Choroid plexus epithelial cell (primary cell): ENCODE measurements around the gene ATOH8.

Experiments
- DNase-seq: peaks from one replicate; pipeline ENCODE4 v3.0.0-alpha.2; 2010; ENCODE audit warnings: low read depth
- H3K4me3 ChIP-seq: 2 replicates; pipeline ENCODE4 v1.5.1; 2011; ENCODE audit warnings: low read depth, mild to moderate bottlenecking, control low read depth, low read length, moderate library complexity
- CTCF ChIP-seq: conservative IDR thresholded peaks from 2 replicates; pipeline ENCODE4 v1.5.1; 2011; ENCODE audit warnings: low read depth, mild to moderate bottlenecking, control low read depth, inconsistent platforms, low read length, moderate library complexity

Gene ATOH8

DNA sequence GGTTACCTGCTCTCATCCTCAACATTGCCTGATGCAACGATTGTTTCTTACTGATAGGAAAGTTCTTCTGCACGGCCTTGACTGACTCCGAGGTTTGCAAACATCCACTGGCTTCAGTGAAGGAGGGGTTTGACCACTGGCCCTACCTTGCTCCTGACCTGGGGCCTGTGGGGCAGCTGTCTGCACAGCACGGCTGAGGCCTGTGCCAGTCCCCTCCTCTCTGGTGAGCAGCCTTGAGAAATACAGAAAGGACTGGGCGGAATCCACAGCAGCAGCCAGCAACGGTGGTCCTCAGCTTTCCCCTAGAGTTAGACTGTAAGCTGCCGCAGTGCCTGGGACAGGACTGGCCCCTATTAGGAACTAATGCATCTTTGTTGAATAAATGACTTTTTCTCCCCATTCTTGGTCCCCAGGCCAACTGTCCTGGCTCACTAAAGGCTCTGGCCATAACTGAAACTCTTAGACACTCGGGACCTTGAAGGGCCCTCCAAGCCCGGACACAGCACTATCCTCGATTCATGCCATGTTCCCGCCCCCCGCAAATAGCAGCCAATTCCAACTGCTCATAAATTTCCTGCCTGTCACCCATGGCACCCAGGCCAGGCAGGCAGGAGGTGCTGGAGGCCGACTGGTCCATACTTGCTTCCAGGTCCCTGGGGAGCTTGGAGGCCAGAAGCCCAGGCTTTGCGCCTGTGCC is 26.7 kb downstream of the ATOH8 start:
- DNase-seq = no peak
- H3K4me3 ChIP-seq = no peak overlapping the region
- no peak for TF ChIP-seq CTCF

GRCh38 chr2:85781013-85781332 is 27.2 kb downstream of the ATOH8 start:
- no peak for DNase-seq
- H3K4me3 ChIP-seq = no peak overlapping the region
- TF ChIP-seq CTCF = no peak

GRCh38 chr2:85783796-85784195 is 30.0 kb downstream of the ATOH8 start:
- TF ChIP-seq CTCF = no peak
- H3K4me3 ChIP-seq = no peak overlapping the region
- DNase-seq = no peak

DNA sequence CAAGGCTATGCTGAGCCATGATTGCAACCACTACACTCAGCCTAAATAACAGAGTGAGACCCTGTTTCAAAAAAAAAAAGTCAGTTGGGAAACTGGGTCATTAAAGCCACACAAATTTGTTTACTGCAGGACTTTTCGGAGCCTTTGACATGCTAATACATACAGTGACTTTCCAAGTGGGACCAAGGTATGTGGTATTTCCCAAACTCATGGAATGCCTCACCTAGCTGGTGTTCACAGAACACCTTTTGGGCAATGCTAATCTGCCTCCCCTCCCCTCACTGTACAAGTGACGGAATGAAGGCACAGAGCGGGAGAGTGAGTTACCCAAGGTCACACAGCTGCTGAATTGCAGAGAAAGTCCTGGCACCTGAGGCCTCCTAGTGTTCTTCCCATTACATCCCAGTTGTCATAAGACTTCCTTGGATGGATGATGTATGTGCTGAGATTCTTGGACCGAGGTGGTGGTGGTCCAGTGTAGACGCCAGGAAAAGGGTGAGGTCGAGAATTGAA is 30.7 kb downstream of the ATOH8 start:
- no peak for TF ChIP-seq CTCF
- DNase-seq = no peak
- H3K4me3 ChIP-seq = no peak overlapping the region

DNA sequence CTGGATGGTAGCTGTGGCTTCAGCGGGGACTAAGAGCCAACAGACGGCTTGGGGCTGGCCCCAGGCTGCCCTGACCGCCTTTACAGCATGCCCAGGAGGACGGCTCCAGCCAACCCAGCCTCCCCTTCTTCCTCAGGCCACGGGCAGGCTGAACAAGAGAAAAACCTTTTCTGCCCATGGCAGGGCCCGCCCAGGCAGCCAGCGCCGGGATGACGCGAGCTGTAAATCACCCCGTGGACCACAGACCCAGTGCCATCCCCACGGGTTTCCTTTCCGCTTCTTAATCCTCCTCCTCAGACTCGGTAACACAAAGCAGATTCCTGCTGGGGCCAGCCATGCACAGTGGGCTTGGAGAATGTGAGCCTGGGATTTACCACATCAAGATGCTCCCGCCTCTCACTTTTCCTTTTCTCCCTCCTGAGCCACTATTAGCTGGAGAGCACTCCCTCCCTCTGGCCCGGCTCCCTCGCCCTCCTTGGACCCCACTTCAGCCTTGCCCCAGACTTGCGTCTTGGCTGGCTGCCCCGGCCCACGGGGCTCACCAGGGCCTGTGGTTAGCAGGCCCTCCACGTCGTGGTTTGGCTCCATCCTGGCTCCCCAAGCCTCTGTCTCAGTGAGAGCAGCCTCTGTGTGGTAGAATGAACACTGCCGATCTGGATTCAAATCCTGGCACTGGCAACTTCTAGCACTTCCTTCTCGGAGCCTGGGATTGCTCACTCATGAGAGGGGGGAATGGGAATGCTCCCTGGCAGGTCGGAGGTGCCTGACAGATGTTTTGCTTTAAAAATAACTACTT is 31.4 kb downstream of the ATOH8 start:
- DNase-seq = peak; percentile 57
- TF ChIP-seq CTCF = no peak
- no peak overlapping the region for H3K4me3 ChIP-seq

- no peak for TF ChIP-seq CTCF
- DNase-seq = no peak
- no peak overlapping the region for H3K4me3 ChIP-seq
These were observed 32.1 kb downstream of the ATOH8 start for GRCh38 chr2:85785871-85786270.
